AG04449 (cell line): ENCODE results near the gene RAB15.
A peak's percentile ranks its signal among the peaks of the same experiment; 100 is the strongest.

Experiments used
- CTCF ChIA-PET: fragments of 350-600 bp; formaldehyde crosslinking; extraction: SDS; loops from one replicate; lab custom pipeline; 2021; ENCODE audit warnings: antibody characterized with exemption; lab: Yijun Ruan, JAX
- POLR2A ChIA-PET: fragments of 400-600, 350-600 bp; formaldehyde crosslinking; extraction: SDS; loops from one replicate; lab custom pipeline; 2020; ENCODE audit warnings: antibody characterized with exemption, inconsistent platforms; lab: Yijun Ruan, JAX
- DNase-seq: peaks from one replicate; pipeline ENCODE4 v3.0.0-alpha.2; 2010; ENCODE audit warnings: low read depth, low spot score
- H3K4me3 ChIP-seq: 2 replicates; pipeline ENCODE4 v1.5.1; 2011; ENCODE audit warnings: low read depth, mild to moderate bottlenecking, control low read depth, low read length
- TF ChIP-seq, protein P1 (sequence below): IDR thresholded peaks from one replicate; pipeline ENCODE4 v1.5.1; 2011; ENCODE audit warnings: mild to moderate bottlenecking, moderate library complexity, low read length, control low read depth, inconsistent platforms; ENCODE audit not compliant: insufficient read depth; ENCODE audit errors: missing control alignments

The RAB15 gene

DNA sequence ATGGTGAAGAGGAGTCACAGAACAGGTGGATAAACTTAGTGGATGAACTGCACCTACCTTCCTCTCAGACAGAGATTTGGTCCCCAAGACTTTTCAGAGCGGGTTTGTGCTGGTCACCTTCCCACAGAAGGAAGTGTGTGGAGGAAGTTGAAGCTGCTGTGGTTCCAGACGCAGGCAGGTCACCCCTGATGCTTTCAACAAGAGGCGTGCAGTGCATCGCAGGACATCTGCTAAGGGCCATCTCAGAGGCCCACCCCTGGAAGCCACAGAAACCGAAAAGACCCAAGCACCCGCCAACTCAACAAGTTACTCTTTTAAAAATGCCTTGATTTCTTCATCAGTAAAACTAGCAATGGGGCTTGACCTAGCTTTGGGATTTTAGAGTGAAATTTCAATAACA, 28.6 kb downstream of the RAB15 start:
- TF ChIP-seq, protein P1, sequence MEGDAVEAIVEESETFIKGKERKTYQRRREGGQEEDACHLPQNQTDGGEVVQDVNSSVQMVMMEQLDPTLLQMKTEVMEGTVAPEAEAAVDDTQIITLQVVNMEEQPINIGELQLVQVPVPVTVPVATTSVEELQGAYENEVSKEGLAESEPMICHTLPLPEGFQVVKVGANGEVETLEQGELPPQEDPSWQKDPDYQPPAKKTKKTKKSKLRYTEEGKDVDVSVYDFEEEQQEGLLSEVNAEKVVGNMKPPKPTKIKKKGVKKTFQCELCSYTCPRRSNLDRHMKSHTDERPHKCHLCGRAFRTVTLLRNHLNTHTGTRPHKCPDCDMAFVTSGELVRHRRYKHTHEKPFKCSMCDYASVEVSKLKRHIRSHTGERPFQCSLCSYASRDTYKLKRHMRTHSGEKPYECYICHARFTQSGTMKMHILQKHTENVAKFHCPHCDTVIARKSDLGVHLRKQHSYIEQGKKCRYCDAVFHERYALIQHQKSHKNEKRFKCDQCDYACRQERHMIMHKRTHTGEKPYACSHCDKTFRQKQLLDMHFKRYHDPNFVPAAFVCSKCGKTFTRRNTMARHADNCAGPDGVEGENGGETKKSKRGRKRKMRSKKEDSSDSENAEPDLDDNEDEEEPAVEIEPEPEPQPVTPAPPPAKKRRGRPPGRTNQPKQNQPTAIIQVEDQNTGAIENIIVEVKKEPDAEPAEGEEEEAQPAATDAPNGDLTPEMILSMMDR: no peak
- H3K4me3 ChIP-seq: no peak overlapping the region
- ChIA-PET POLR2A (no interaction called here), CTCF (interaction anchor here (1.3 kb wide), 1 partner anchor 10 kb away, joined by 4 read pairs; no protein-coding TSS in a partner anchor)
- DNase-seq: no peak

DNA sequence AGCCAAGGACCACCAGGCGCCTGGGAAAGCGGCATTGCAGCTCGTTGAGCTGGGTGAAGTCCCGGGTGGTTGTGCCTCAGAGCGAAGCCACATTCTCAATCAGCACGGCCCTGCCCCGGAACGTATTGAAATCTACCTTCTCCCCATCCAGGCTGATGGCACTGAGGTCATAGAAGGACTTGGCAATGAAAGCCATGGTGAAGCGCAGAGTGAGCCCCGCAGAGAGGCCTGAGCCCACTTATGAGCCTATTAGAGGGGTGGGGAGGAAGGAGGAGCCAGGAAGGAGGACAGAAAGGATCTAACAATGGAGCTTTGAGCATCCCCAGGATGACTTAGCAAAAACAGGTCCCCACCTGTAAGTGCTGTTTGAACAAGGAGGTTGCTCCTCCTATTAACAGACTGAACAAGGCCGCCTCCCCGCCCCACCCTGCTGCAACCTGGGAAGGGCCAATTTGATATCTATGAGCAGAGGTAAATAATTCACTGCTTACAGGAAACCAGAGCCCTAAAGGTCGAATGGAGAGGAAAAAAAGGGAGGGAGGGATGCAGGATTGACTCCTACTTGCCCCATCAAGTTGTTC, 29.5 kb downstream of the RAB15 start, which contains the start of gene GPX2:
Gene GPX2 (minus strand): TSS at position 215 of the 581 bp plus-strand sequence. CDS start 19 bp downstream, at position 196.
- TF ChIP-seq, protein P1: no peak
- CTCF ChIA-PET: interaction anchor here (1.0 kb wide), 1 partner anchor 16 kb away, joined by 3 read pairs; no protein-coding TSS in a partner anchor
- no peak for DNase-seq
- no peak within 1 kb of the TSS for H3K4me3 ChIP-seq
- POLR2A ChIA-PET: no interaction called here

DNA sequence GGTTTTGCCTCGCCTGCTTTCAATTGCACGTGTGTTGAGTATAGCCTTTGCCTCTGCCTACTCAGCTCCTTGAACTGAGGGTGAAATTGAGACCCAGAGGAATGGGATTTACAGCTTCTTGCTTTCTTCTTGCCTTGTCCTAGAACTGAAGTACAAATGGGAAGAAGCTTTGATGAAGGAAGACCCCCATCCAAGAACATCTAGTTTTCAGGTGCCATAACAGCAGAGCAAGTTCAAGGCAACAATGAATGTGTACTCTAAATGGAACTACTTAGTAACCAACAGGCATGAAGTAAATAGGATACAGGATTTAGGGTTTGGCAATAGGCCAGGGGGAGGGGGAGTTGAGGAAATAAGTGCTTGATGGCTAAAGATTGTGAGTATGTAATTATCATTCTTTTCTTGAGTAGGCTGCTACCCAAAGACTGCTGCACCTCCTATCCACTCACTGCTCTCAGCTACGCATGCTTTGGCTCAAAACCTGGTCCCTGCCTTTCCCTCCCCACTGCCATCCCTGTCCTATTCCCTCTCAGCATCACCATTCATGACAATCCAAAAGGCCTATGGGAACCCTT, 31.7 kb downstream of the RAB15 start:
- TF ChIP-seq, protein P1: no peak
- no peak for DNase-seq
- ChIA-PET CTCF (interaction anchor here (0.9 to 2.0 kb wide), 3 partner anchors 20 to 117 kb away, joined by 3 to 12 read pairs (median 5); no protein-coding TSS in a partner anchor), POLR2A (no interaction called here)
- no peak overlapping the region for H3K4me3 ChIP-seq

DNA sequence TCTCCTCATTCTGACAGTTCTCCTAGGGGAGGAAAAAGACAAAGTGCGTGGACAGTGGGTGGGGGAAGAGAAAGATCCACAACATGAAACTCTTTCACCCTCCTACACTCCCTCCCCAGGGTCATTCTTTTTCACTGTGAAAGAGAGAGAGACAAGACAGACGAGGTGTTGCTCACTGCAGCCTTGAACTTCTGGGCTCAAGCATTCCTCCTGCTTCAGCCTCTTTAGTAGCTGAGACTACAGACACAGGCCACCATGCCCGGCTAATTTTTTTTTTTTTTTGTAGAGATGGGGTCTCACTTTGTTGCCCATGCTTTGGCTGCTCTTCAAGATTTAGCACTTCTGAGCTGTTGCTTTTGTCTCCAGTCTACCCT, 32.3 kb downstream of the RAB15 start:
- CTCF ChIA-PET: interaction anchor here (0.9 to 2.0 kb wide), 4 partner anchors 19 to 117 kb away, joined by 3 to 12 read pairs (median 6); no protein-coding TSS in a partner anchor
- H3K4me3 ChIP-seq: no peak overlapping the region
- DNase-seq: no peak
- POLR2A ChIA-PET: no interaction called here
- TF ChIP-seq, protein P1: no peak

DNA sequence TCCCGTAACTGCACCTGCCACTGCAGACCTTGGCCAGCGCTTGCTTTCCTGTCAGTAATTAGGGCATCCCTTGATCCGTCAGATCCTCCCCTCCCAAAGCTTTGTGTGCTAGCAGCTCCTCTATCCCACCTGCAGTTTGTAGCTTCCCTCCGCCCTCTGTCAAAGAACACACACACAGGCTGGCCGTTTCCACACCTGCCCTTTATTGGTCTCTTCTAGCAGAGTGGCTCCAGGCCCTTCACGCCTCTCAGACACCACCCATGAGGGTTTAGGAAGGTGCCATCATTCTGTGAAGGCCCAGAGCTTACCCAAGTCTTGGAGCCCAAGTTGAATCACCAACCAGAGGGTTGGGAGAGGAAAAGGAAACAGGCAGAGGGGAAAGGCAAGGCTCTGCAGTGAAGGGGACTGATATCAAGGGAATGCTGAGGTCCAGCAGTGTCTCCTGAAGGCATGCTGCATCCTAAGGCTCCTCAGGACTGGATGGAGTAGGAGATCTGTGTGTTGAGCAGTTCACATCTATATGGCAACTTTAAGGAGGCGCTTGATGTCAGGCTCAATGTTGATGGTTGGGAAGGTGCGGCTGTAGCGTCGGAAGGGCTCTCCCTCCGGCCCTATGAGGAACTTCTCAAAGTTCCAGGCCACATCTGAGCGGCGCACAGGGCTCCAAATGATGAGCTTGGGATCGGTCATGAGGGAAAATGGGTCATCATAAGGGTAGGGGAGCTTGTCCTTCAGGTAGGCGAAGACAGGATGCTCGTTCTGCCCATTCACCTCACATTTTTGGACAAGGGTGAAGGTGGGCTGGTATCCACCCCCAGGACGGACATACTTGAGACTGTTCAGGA, 32.9 kb downstream of the RAB15 start:
- DNase-seq: no peak
- H3K4me3 ChIP-seq: no peak overlapping the region
- TF ChIP-seq, protein P1: no peak
- ChIA-PET POLR2A (interaction anchor here (0.6 kb wide), 1 partner anchor 14 kb away, joined by 3 read pairs; no protein-coding TSS in a partner anchor), CTCF (interaction anchor here (0.9 to 2.0 kb wide), 6 partner anchors 8 to 138 kb away, joined by 3 to 12 read pairs (median 5); no protein-coding TSS in a partner anchor)

DNA sequence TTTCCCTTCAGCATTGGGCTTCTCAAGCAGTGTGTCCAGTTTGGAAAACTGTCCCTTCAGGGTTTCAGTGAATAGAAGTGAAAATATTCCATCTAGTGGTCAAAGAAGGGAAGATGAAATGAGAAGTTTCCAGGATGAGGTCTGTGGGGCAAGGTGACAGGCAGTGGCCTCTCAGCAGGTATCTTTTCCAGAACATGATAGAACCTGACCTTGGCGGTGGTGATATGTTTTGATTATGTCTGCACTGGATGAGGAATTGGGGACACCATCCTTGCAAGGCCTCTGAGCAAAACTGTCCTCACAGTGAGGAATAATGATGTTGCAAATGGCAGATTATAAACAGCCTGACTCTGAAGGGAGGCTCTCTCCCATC, 34.3 kb downstream of the RAB15 start:
- ChIA-PET CTCF (interaction anchor here (1.3 to 1.8 kb wide), 2 partner anchors 10 to 19 kb away, joined by 3 to 5 read pairs; no protein-coding TSS in a partner anchor), POLR2A (no interaction called here)
- no peak overlapping the region for H3K4me3 ChIP-seq
- TF ChIP-seq, protein P1: peak; percentile 3
- DNase-seq: no peak
